ENCODE results near the gene GPAM.
"Not testable (repeated sequence)": the region's sequence is repeated elsewhere in the genome, so short reads cannot be mapped to it uniquely, and the experiment has no call there.

DNA sequence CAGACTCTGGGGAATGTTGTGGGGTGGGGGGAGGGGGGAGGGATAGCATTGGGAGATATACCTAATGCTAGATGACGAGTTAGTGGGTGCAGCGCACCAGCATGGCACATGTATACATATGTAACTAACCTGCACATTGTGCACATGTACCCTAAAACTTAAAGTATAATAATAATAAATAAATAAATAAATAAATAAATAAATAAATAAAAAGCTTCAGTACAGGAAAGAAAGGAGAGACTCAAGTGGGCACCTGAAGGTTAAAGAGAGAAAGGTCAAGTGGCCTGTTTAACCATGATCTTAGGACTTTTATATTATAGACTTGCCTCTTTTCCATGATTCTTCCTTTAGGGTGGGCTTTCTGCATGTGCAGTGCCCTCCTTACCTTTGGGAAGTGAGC lies 73.8 kb downstream of the GPAM start:
- TF ChIP-seq, protein P1, sequence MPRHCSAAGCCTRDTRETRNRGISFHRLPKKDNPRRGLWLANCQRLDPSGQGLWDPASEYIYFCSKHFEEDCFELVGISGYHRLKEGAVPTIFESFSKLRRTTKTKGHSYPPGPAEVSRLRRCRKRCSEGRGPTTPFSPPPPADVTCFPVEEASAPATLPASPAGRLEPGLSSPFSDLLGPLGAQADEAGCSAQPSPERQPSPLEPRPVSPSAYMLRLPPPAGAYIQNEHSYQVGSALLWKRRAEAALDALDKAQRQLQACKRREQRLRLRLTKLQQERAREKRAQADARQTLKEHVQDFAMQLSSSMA (CRISPR knock-in tag; IDR thresholded peaks at IDR 0.05), result not testable (repeated sequence)
- TF ChIP-seq, protein P2, sequence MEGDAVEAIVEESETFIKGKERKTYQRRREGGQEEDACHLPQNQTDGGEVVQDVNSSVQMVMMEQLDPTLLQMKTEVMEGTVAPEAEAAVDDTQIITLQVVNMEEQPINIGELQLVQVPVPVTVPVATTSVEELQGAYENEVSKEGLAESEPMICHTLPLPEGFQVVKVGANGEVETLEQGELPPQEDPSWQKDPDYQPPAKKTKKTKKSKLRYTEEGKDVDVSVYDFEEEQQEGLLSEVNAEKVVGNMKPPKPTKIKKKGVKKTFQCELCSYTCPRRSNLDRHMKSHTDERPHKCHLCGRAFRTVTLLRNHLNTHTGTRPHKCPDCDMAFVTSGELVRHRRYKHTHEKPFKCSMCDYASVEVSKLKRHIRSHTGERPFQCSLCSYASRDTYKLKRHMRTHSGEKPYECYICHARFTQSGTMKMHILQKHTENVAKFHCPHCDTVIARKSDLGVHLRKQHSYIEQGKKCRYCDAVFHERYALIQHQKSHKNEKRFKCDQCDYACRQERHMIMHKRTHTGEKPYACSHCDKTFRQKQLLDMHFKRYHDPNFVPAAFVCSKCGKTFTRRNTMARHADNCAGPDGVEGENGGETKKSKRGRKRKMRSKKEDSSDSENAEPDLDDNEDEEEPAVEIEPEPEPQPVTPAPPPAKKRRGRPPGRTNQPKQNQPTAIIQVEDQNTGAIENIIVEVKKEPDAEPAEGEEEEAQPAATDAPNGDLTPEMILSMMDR (IDR thresholded peaks at IDR 0.05 in 2 of 3, conservative IDR thresholded peaks at IDR 0.05 in 1 of 3; ENCODE audit: insufficient read depth in 2 of 3, low read depth in 1 of 3, low read length in 3 of 3), result not testable (repeated sequence)
- TF ChIP-seq, protein P3, sequence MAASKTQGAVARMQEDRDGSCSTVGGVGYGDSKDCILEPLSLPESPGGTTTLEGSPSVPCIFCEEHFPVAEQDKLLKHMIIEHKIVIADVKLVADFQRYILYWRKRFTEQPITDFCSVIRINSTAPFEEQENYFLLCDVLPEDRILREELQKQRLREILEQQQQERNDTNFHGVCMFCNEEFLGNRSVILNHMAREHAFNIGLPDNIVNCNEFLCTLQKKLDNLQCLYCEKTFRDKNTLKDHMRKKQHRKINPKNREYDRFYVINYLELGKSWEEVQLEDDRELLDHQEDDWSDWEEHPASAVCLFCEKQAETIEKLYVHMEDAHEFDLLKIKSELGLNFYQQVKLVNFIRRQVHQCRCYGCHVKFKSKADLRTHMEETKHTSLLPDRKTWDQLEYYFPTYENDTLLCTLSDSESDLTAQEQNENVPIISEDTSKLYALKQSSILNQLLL (CRISPR knock-in tag; IDR thresholded peaks at IDR 0.05; ENCODE audit: borderline replicate concordance), result not testable (repeated sequence)
- not testable (repeated sequence) for TF ChIP-seq TAF9B (IDR thresholded peaks at IDR 0.05; ENCODE audit: partially characterized antibody); HLTF (IDR thresholded peaks at IDR 0.05); EP300 (IDR thresholded peaks at IDR 0.05; ENCODE audit: low read length); ZNF785 (CRISPR knock-in tag; IDR thresholded peaks at IDR 0.05); POLR2A (conservative IDR thresholded peaks at IDR 0.05); BHLHE40 (IDR thresholded peaks at IDR 0.05; ENCODE audit: low read length); MCM2 (IDR thresholded peaks at IDR 0.05; ENCODE audit: low read depth); SAFB (IDR thresholded peaks at IDR 0.05; ENCODE audit: borderline replicate concordance, low read depth, low read length)

All from K562 (cell line).